Small intestine (tissue), 7 donors: ENCODE measurements around the gene PXYLP1. TPM values are rescaled to one million over a fixed set of nuclear protein-coding genes. Genes with fewer than 3 reads are reported as not detected.

Experiments
- DNase-seq, 2 donors: peaks; one replicate each; pipeline versions ENCODE4 v3.0.0 to v3.0.0-alpha.2; 2013
- FAIRE-seq: peaks from 2 replicates; lab custom pipeline; 2012; peaks lifted over from hg19 to GRCh38; lab: Jason Lieb, UNC
- H3K27ac ChIP-seq, 3 donors: one replicate each; pipeline ENCODE4 v1.5.1; 2013; ENCODE audit warnings: low read length in 2 of 3, mild to moderate bottlenecking in 2 of 3, control low read depth in 1 of 3, inconsistent platforms in 1 of 3, low read depth in 1 of 3, moderate library complexity in 1 of 3
- H3K27me3 ChIP-seq, 3 donors: one replicate each; pipeline ENCODE4 v1.6.1; 2013; ENCODE audit warnings: low read length in 3 of 3, inconsistent platforms in 1 of 3; ENCODE audit not compliant: control insufficient read depth in 3 of 3, insufficient read depth in 3 of 3
- H3K36me3 ChIP-seq, 3 donors: one replicate each; pipeline ENCODE4 v1.6.1; 2013; ENCODE audit warnings: low read length in 3 of 3, inconsistent platforms in 1 of 3, low read depth in 1 of 3, mild to moderate bottlenecking in 1 of 3, moderate library complexity in 1 of 3; ENCODE audit not compliant: control insufficient read depth in 3 of 3, insufficient read depth in 2 of 3
- H3K4me1 ChIP-seq, 3 donors: one replicate each; pipeline ENCODE4 v1.6.1; 2013; ENCODE audit warnings: low read length in 2 of 3, inconsistent platforms in 1 of 3, low read depth in 1 of 3, mild to moderate bottlenecking in 1 of 3, moderate library complexity in 1 of 3; ENCODE audit not compliant: control insufficient read depth in 3 of 3, insufficient read depth in 2 of 3
- H3K4me3 ChIP-seq, 3 donors: one replicate each; pipeline ENCODE4 v1.5.1; 2013; ENCODE audit warnings: low read length in 3 of 3, control low read depth in 1 of 3, inconsistent platforms in 1 of 3, low read depth in 1 of 3, mild to moderate bottlenecking in 1 of 3, moderate library complexity in 1 of 3
- H3K9me3 ChIP-seq, 2 donors: one replicate each; pipeline ENCODE4 v1.6.1; 2013; ENCODE audit warnings: low read depth in 1 of 2, low read length in 1 of 2; ENCODE audit not compliant: control insufficient read depth in 2 of 2, insufficient read depth in 1 of 2
- WGBS, 3 donors: extraction: QIAGEN DNeasy Blood & Tissue Kit; methylation state at CpG; one replicate each; pipeline ENCODE4 v1.1.7; 2013; 5-methylcytosine and 5-hydroxymethylcytosine counted together
- polyA plus RNA-seq, 4 donors: library from polyadenylated mRNA; stranded (reverse) in 3 of 4; unstranded in 1 of 4; fragments of 200-250 nt in 3 of 4; fragments of 120-200 nt in 1 of 4; gene quantifications; one replicate each; pipeline versions ENCODE4 v1.2.1 to v1.2.3, GENCODE V29; 2013
- donor health status: healthy with polysubstance abuse.
- donor health status: control.
- donor health status: control.
- donor health status: Bipolar disorder and iron deficiency.
- donor health status: healthy.

The PXYLP1 gene
- polyA plus RNA-seq, 4 donors: 2.2 to 20.5 (median 5.0) TPM

DNA sequence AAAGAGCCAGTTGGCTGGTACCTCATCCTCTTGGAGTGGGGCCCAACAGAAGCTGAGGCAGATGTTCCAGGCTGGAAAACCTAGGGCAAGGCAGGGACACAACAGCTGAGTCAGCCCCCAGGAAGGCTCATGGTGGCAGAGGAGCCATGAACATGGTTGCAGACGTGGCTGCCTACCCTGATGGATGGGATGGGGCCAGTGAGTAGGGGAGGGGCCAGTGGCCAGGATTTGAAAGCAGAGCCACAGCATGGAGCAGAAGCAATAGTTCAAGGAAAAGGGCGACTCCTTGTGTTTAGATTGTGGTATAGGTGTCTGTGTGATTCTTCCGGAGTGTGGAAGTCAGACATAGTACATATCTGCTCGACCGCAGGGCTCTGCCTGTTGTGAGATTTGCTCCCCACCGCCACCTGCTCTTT is 24.2 kb downstream of the PXYLP1 start:
- Histone ChIP-seq H3K9me3 (no peaks in the 10 kb centered on the region), H3K27ac (no peak overlapping the region), H3K4me3 (no peak overlapping the region), H3K4me1 (no peaks in the 10 kb centered on the region), H3K27me3 (no peaks in the 10 kb centered on the region), H3K36me3 (peaks cover 0 to 17% (median 0%) of the 10 kb centered on the region in 3 donors)
- 57 to 72% (median 63%) methylated on average over 6 of the region's 6 CpGs for WGBS, 3 donors
- FAIRE-seq (no peak), DNase-seq (peak in 1 of 2 donors; percentile 48)

DNA sequence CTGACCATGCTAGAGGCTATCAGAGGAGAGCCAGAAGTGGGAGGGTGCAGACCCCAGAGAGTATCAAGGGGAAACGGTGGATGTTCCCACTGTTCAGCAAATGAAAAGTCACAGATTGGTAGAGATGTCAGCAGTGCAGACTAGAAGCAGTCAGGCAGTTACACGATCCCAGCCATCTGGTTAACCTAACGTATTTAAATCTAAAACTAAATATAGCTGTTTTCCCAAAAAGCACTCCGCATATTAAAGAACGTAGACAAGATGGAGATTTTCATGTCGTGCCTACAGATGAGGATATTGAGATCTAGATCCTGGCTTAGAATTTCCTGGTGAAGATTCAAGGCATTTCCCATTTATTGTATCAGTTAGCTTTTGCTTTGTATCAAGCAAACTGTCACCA is 25.2 kb downstream of the PXYLP1 start:
- Histone ChIP-seq H3K27ac (no peak overlapping the region), H3K27me3 (no peaks in the 10 kb centered on the region), H3K4me3 (no peak overlapping the region), H3K4me1 (no peaks in the 10 kb centered on the region), H3K9me3 (no peaks in the 10 kb centered on the region), H3K36me3 (peaks cover 0 to 23% (median 0%) of the 10 kb centered on the region in 3 donors)
- DNase-seq (no peak), FAIRE-seq (no peak)
- WGBS, 3 donors: 89 to 97% (median 94%) methylated on average over 6 of the region's 6 CpGs

DNA sequence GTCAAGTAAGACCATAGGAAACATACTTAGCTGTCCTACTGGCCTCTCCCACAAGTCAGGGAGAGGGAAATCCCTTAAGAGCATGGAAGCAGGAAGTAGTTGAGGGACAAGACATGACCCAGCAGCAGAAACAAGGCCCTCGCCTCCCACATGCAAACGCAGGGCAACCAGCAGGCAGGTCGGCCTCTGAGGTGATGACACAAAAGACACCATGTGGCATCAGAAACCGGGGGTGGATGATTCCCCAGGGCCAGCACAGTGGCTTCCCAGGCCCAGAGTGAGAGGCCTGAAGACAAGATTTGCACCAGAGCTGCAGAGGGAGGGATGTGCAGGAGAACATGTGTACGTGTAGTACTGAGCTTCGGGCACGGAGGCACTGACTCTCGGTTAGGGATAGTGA is 26.3 kb downstream of the PXYLP1 start:
- Histone ChIP-seq H3K9me3 (no peaks in the 10 kb centered on the region), H3K27ac (no peak overlapping the region), H3K4me1 (no peaks in the 10 kb centered on the region), H3K36me3 (peaks cover 0 to 16% (median 0%) of the 10 kb centered on the region in 3 donors), H3K27me3 (no peaks in the 10 kb centered on the region), H3K4me3 (no peak overlapping the region)
- no peak for DNase-seq
- FAIRE-seq: no peak
- 83 to 91% (median 87%) methylated on average over 8 of the region's 8 CpGs for WGBS, 3 donors

DNA sequence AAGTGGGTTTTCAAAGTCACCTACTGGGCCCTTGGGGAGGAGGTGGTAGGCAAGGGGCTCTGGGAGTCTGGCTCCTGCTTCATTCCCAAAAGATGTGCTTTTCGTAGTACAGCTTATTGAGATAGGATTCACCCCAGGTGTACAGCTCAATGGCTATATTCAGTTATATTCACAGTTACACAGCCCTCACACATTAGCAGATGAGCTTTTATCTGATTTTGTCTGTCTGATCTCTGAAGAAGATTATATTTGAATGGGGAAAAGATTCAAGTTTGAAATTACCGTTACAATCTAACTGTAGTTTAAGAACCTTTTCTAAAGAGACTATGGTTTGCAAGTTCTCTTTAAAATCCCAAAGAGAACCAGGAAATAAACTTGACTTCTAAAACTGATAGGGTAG is 27.3 kb downstream of the PXYLP1 start:
- FAIRE-seq (no peak), DNase-seq (no peak)
- H3K36me3 ChIP-seq: peaks cover 0 to 18% (median 0%) of the 10 kb centered on the region in 3 donors
- no peaks in the 10 kb centered on the region for H3K9me3 ChIP-seq
- no peaks in the 10 kb centered on the region for H3K4me1 ChIP-seq
- no peak overlapping the region for H3K27ac ChIP-seq
- H3K4me3 ChIP-seq: no peak overlapping the region
- no peaks in the 10 kb centered on the region for H3K27me3 ChIP-seq
- WGBS, 3 donors: 78 to 93% (median 92%) methylated on average over 2 of the region's 2 CpGs

DNA sequence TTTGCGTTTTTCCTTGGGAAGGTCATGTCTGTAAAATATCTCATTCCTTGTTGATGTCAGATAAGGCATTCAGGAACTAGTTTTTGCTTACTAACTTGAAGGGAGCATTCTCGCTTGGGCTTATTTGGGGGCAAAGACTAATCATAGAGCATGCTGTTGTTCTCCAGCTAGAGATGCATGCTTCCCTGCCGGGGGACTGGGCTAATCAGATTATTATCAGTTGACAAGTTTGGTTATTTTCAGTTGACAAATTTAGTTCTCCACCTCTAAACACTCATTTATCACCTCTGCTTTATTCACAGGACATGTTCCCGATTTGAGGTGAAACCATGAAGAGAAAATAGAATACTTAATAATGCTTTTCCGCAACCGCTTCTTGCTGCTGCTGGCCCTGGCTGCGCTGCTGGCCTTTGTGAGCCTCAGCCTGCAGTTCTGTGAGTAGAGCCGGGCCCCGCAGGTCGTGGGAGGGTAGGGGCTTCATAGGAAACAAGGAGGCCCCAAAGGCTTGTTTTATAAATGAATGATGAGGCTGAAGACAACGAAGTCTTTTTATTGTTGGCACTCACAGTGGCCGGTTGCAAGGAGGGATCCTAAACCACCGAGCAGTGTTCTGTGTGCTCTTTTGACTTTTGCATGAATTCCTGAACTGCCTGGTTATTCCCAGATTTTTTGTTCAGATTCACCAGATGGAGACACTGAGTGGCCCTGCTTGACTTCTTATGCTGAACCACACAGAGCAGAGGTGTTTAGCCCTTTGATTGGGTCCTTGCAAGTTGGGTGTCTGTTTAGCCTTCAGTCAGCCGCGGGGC is 28.4 kb downstream of the PXYLP1 start:
- FAIRE-seq (no peak), DNase-seq (no peak)
- Histone ChIP-seq H3K27me3 (no peaks in the 10 kb centered on the region), H3K4me3 (no peak overlapping the region), H3K27ac (no peak overlapping the region), H3K4me1 (no peaks in the 10 kb centered on the region), H3K36me3 (peaks cover 0 to 24% (median 0%) of the 10 kb centered on the region in 3 donors), H3K9me3 (no peaks in the 10 kb centered on the region)
- WGBS, 3 donors: 86 to 92% (median 91%) methylated on average over 15 of the region's 15 CpGs

DNA sequence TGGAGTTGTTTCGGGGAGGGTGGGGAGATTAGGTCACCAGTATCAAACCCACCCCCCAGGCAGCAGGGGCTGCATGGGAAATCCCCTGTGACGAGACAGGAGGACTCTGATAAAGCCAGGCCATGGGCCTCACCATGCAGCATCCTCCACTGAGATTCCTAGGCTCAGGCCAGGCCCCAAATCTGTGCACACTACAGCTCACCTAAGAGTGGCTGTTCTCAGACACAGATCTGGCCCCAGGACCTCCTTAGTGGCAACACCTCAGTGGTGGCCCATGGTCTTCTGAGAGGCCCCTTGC is 29.0 kb downstream of the PXYLP1 start:
- no peak for FAIRE-seq
- Histone ChIP-seq H3K9me3 (no peaks in the 10 kb centered on the region), H3K27ac (no peak overlapping the region), H3K4me1 (no peaks in the 10 kb centered on the region), H3K36me3 (peaks cover 0 to 27% (median 0%) of the 10 kb centered on the region in 3 donors), H3K4me3 (no peak overlapping the region), H3K27me3 (no peaks in the 10 kb centered on the region)
- no peak for DNase-seq
- 87 to 100% (median 88%) methylated on average over 2 of the region's 2 CpGs for WGBS, 3 donors

DNA sequence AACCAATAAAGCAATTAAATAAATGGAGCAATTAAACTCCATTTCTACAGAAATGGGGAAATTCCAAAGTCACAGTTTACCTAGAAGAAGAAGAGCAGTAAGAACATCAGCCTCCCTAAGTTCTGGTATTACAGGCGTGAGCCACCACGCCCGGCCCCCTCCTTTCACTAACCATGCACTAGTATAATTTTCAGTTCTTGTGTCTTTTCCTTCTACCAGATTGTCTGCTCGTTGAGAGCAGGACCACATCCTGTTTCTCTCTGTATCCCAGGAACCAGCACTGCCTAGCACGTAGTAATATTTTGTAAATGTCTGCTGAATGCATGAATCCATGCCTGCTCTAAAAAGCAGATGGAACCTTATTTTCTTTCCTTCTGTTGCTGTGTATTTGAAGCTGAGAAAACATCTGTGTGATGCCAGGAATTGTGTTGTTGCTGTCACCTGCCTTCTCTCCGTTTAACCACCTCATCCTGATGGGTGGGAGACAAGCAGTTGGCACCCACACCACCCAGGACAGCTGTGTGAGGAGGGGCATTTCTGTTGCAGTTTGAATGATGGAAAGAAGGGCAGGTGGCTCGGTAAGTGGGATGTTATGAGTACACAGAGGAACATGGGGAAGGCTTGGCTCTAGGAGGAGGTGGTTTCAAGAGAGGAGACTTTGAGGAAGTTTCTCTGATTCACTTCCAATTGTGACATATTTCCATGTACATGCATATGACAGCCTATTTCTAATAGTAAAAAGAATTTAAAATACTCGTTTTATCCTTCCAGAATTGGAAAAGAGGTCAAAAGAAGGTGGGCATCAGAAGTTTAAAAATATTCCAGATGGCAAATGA is 30.1 kb downstream of the PXYLP1 start:
- whole genome bisulfite sequencing, 3 donors: 73 to 87% (median 80%) methylated on average over 8 of the region's 8 CpGs
- no peaks in the 10 kb centered on the region for H3K4me1 ChIP-seq
- no peak for FAIRE-seq

DNA sequence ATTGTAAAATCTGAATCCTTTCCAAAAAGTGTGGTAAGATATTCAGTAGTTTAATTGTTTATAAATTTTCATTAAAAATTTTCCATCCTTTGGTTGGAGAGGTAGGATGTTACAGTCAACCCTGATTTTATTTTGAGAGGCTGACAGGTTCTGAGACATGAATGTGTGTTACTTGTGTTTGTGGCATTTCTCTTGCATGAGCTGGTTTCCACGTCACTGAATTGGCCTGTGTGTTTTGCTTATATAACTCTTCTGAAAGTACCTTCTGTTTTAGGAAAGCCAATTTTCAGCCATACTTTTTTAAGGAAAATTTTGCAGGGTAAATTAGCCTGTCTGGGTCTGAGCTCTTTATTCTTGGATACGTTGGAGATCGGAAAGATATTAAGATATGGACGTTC is 30.7 kb downstream of the PXYLP1 start:
- H3K27ac ChIP-seq: no peak overlapping the region
- no peak for DNase-seq
- H3K4me1 ChIP-seq: no peaks in the 10 kb centered on the region
- no peaks in the 10 kb centered on the region for H3K9me3 ChIP-seq
- FAIRE-seq: no peak
- no peaks in the 10 kb centered on the region for H3K27me3 ChIP-seq
- H3K36me3 ChIP-seq: peaks cover 0 to 33% (median 0%) of the 10 kb centered on the region in 3 donors
- 68 to 82% (median 76%) methylated on average over 4 of the region's 4 CpGs for WGBS, 3 donors
- no peak overlapping the region for H3K4me3 ChIP-seq

More for the DNA sequence above, 30.1 kb downstream of the PXYLP1 start:
- Histone ChIP-seq H3K27me3 (no peaks in the 10 kb centered on the region), H3K36me3 (peaks cover 0 to 31% (median 0%) of the 10 kb centered on the region in 3 donors), H3K4me3 (no peak overlapping the region), H3K27ac (no peak overlapping the region), H3K9me3 (no peaks in the 10 kb centered on the region)
- no peak for DNase-seq
